ENCODE measurements around the gene GPX5.
"Not testable (repeated sequence)": the region's sequence is repeated elsewhere in the genome, so short reads cannot be mapped to it uniquely, and the experiment has no call there.

Gene GPX5

GRCh38 chr6:28505733-28506132 lies 19.9 kb upstream of the GPX5 start:
- no peak overlapping the region for H3K4me3 ChIP-seq (ENCODE audit: low read length in 2 of 2)
- H2AK5ac ChIP-seq (ENCODE audit: low read depth, low read length), result no peak overlapping the region
- no peak overlapping the region for H2BK5ac ChIP-seq (ENCODE audit: low read length)
- no CpG with 5 or more reads among the region's 1 CpG for WGBS, 2 donors (ENCODE audit: extremely low coverage in 2 of 2, insufficient read length in 2 of 2, insufficient replicate concordance in 1 of 2)
- H2AFZ ChIP-seq (ENCODE audit: low read length), result no peak overlapping the region
- H3K79me1 ChIP-seq (ENCODE audit: low read depth, low read length), result no peaks in the 10 kb centered on the region
- H3K9ac ChIP-seq (ENCODE audit: low read depth, low read length, poor library complexity), result no peak overlapping the region
- peaks cover 0 to 4% (median 0%) of the 10 kb centered on the region in 3 experiments for H3K27me3 ChIP-seq (ENCODE audit: control insufficient read depth in 3 of 3, insufficient read depth in 3 of 3, low read depth in 1 of 3, low read length in 3 of 3)
- peaks cover 0 to 2% of the 10 kb centered on the region in 2 donors for H3K4me1 ChIP-seq (ENCODE audit: control insufficient read depth in 2 of 2, insufficient read depth in 1 of 2, low read depth in 1 of 2, low read length in 2 of 2)
- no peak overlapping the region for H3K14ac ChIP-seq (ENCODE audit: low read length)
- no peak overlapping the region for H2BK15ac ChIP-seq (ENCODE audit: low read length)
- no peaks in the 10 kb centered on the region for H3K9me3 ChIP-seq (replicated peaks in 1 of 2; ENCODE audit: control insufficient read depth in 2 of 2, insufficient read depth in 1 of 2, low read depth in 1 of 2, low read length in 2 of 2)
- no peak overlapping the region for H4K8ac ChIP-seq (ENCODE audit: low read depth, low read length)
- H4K91ac ChIP-seq (ENCODE audit: low read depth, low read length, poor library complexity), result no peak overlapping the region
- H3K4ac ChIP-seq (ENCODE audit: low read length), result no peak overlapping the region
- H3K27ac ChIP-seq (replicated peaks; ENCODE audit: low read length), result no peak overlapping the region
- no peak overlapping the region for H3K18ac ChIP-seq (ENCODE audit: low read length)
- H2BK120ac ChIP-seq (ENCODE audit: low read depth, low read length), result no peak overlapping the region
- no peaks in the 10 kb centered on the region for H3K36me3 ChIP-seq (replicated peaks in 1 of 2; ENCODE audit: control insufficient read depth in 2 of 2, insufficient read depth in 2 of 2, low read length in 2 of 2)
- no peak overlapping the region for H2BK12ac ChIP-seq (ENCODE audit: low read length)
- no peak for DNase-seq (ENCODE audit: low spot score)
- H3K23ac ChIP-seq (ENCODE audit: low read depth, low read length, poor library complexity), result no peak overlapping the region
- no peak overlapping the region for H3K4me2 ChIP-seq (ENCODE audit: insufficient read depth, low read length, poor library complexity, severe bottlenecking)

- Histone ChIP-seq H3K4me2 (ENCODE audit: insufficient read depth, low read length, poor library complexity, severe bottlenecking) (no peak overlapping the region), H2BK5ac (ENCODE audit: low read length) (no peak overlapping the region), H3K4me1 (ENCODE audit: control insufficient read depth in 2 of 2, insufficient read depth in 1 of 2, low read depth in 1 of 2, low read length in 2 of 2) (peaks cover 0 to 2% of the 10 kb centered on the region in 2 donors), H2BK12ac (ENCODE audit: low read length) (no peak overlapping the region), H3K23ac (ENCODE audit: low read depth, low read length, poor library complexity) (no peak overlapping the region), H2BK120ac (ENCODE audit: low read depth, low read length) (no peak overlapping the region), H3K79me1 (ENCODE audit: low read depth, low read length) (no peaks in the 10 kb centered on the region), H2AK5ac (ENCODE audit: low read depth, low read length) (no peak overlapping the region), H4K91ac (ENCODE audit: low read depth, low read length, poor library complexity) (no peak overlapping the region), H2BK15ac (ENCODE audit: low read length) (no peak overlapping the region), H3K14ac (ENCODE audit: low read length) (no peak overlapping the region), H3K9me3 (replicated peaks in 1 of 2; ENCODE audit: control insufficient read depth in 2 of 2, insufficient read depth in 1 of 2, low read depth in 1 of 2, low read length in 2 of 2) (no peaks in the 10 kb centered on the region), H3K4me3 (ENCODE audit: low read length in 2 of 2) (no peak overlapping the region), H3K9ac (ENCODE audit: low read depth, low read length, poor library complexity) (no peak overlapping the region), H4K8ac (ENCODE audit: low read depth, low read length) (no peak overlapping the region), H3K27ac (replicated peaks; ENCODE audit: low read length) (no peak overlapping the region), H3K36me3 (replicated peaks in 1 of 2; ENCODE audit: control insufficient read depth in 2 of 2, insufficient read depth in 2 of 2, low read length in 2 of 2) (no peaks in the 10 kb centered on the region), H2AFZ (ENCODE audit: low read length) (no peak overlapping the region), H3K27me3 (ENCODE audit: control insufficient read depth in 3 of 3, insufficient read depth in 3 of 3, low read depth in 1 of 3, low read length in 3 of 3) (peaks cover 0 to 4% (median 0%) of the 10 kb centered on the region in 3 experiments), H3K18ac (ENCODE audit: low read length) (no peak overlapping the region), H3K4ac (ENCODE audit: low read length) (no peak overlapping the region)
- WGBS, 2 donors (ENCODE audit: extremely low coverage in 2 of 2, insufficient read length in 2 of 2, insufficient replicate concordance in 1 of 2), result no CpG with 5 or more reads among the region's 4 CpGs
- DNase-seq (ENCODE audit: low spot score), result no peak
These were observed 18.7 kb upstream of the GPX5 start for GRCh38 chr6:28506807-28507475.

- Histone ChIP-seq H3K18ac (ENCODE audit: low read length) (peak overlapping the region; percentile 61), H3K9ac (ENCODE audit: low read depth, low read length, poor library complexity) (no peak overlapping the region), H4K8ac (ENCODE audit: low read depth, low read length) (no peak overlapping the region), H3K4me1 (ENCODE audit: control insufficient read depth in 2 of 2, insufficient read depth in 1 of 2, low read depth in 1 of 2, low read length in 2 of 2) (peaks cover 0 to 3% of the 10 kb centered on the region in 2 donors), H3K14ac (ENCODE audit: low read length) (no peak overlapping the region), H2BK120ac (ENCODE audit: low read depth, low read length) (no peak overlapping the region), H3K79me1 (ENCODE audit: low read depth, low read length) (no peaks in the 10 kb centered on the region), H2BK15ac (ENCODE audit: low read length) (no peak overlapping the region), H2BK5ac (ENCODE audit: low read length) (no peak overlapping the region), H3K4me3 (ENCODE audit: low read length in 2 of 2) (no peak overlapping the region), H2AFZ (ENCODE audit: low read length) (no peak overlapping the region), H3K4ac (ENCODE audit: low read length) (no peak overlapping the region), H3K27me3 (ENCODE audit: control insufficient read depth in 3 of 3, insufficient read depth in 3 of 3, low read depth in 1 of 3, low read length in 3 of 3) (peaks cover 0 to 11% (median 0%) of the 10 kb centered on the region in 3 experiments), H3K27ac (replicated peaks; ENCODE audit: low read length) (no peak overlapping the region), H3K36me3 (replicated peaks in 1 of 2; ENCODE audit: control insufficient read depth in 2 of 2, insufficient read depth in 2 of 2, low read length in 2 of 2) (no peaks in the 10 kb centered on the region), H4K91ac (ENCODE audit: low read depth, low read length, poor library complexity) (no peak overlapping the region), H2AK5ac (ENCODE audit: low read depth, low read length) (peak overlapping the region; percentile 80), H2BK12ac (ENCODE audit: low read length) (no peak overlapping the region), H3K4me2 (ENCODE audit: insufficient read depth, low read length, poor library complexity, severe bottlenecking) (no peak overlapping the region), H3K23ac (ENCODE audit: low read depth, low read length, poor library complexity) (peak overlapping the region; percentile 35), H3K9me3 (replicated peaks in 1 of 2; ENCODE audit: control insufficient read depth in 2 of 2, insufficient read depth in 1 of 2, low read depth in 1 of 2, low read length in 2 of 2) (no peaks in the 10 kb centered on the region)
- no peak for DNase-seq (ENCODE audit: low spot score)
- no CpG with 5 or more reads among the region's 51 CpGs for WGBS, 2 donors (ENCODE audit: extremely low coverage in 2 of 2, insufficient read length in 2 of 2, insufficient replicate concordance in 1 of 2)
These were observed 13.9 kb upstream of the GPX5 start for GRCh38 chr6:28511628-28512300.

GRCh38 chr6:28512387-28512786 lies 13.3 kb upstream of the GPX5 start:
- not testable (repeated sequence) for H3K9ac ChIP-seq (ENCODE audit: low read depth, low read length, poor library complexity); H3K27ac ChIP-seq (replicated peaks; ENCODE audit: low read length); H3K36me3 ChIP-seq (replicated peaks in 1 of 2; ENCODE audit: control insufficient read depth in 2 of 2, insufficient read depth in 2 of 2, low read length in 2 of 2); H3K4me1 ChIP-seq (ENCODE audit: control insufficient read depth in 2 of 2, insufficient read depth in 1 of 2, low read depth in 1 of 2, low read length in 2 of 2); H3K14ac ChIP-seq (ENCODE audit: low read length); H2AK5ac ChIP-seq (ENCODE audit: low read depth, low read length); DNase-seq (ENCODE audit: low spot score); H4K8ac ChIP-seq (ENCODE audit: low read depth, low read length); H3K23ac ChIP-seq (ENCODE audit: low read depth, low read length, poor library complexity); H3K79me1 ChIP-seq (ENCODE audit: low read depth, low read length); H2BK5ac ChIP-seq (ENCODE audit: low read length); H3K4me3 ChIP-seq (ENCODE audit: low read length in 2 of 2); H2BK120ac ChIP-seq (ENCODE audit: low read depth, low read length); H4K91ac ChIP-seq (ENCODE audit: low read depth, low read length, poor library complexity); H3K18ac ChIP-seq (ENCODE audit: low read length); H2BK12ac ChIP-seq (ENCODE audit: low read length); H3K4ac ChIP-seq (ENCODE audit: low read length); H3K4me2 ChIP-seq (ENCODE audit: insufficient read depth, low read length, poor library complexity, severe bottlenecking); H2BK15ac ChIP-seq (ENCODE audit: low read length); H2AFZ ChIP-seq (ENCODE audit: low read length); H3K9me3 ChIP-seq (replicated peaks in 1 of 2; ENCODE audit: control insufficient read depth in 2 of 2, insufficient read depth in 1 of 2, low read depth in 1 of 2, low read length in 2 of 2)
- peaks cover 0 to 13% (median 0%) of the 10 kb centered on the region in 3 experiments for H3K27me3 ChIP-seq (ENCODE audit: control insufficient read depth in 3 of 3, insufficient read depth in 3 of 3, low read depth in 1 of 3, low read length in 3 of 3)
- WGBS, 2 donors (ENCODE audit: extremely low coverage in 2 of 2, insufficient read length in 2 of 2, insufficient replicate concordance in 1 of 2), result no CpG with 5 or more reads among the region's 8 CpGs

Data from neuronal stem cell (in vitro differentiated cells).